COLO829 (cell line): Measurements from ENCODE around the gene SLC16A3.
A peak's percentile ranks its signal among the peaks of the same experiment; 100 is the strongest.

ENCODE experiments used
- DNase-seq: peaks from one replicate; pipeline ENCODE4 v3.0.0; 2012; ENCODE audit warnings: low spot score

SLC16A3 gene

GRCh38 chr17:82269138-82269881 lies 40.5 kb downstream of the SLC16A3 start:
- DNase-seq, result no peak

DNA sequence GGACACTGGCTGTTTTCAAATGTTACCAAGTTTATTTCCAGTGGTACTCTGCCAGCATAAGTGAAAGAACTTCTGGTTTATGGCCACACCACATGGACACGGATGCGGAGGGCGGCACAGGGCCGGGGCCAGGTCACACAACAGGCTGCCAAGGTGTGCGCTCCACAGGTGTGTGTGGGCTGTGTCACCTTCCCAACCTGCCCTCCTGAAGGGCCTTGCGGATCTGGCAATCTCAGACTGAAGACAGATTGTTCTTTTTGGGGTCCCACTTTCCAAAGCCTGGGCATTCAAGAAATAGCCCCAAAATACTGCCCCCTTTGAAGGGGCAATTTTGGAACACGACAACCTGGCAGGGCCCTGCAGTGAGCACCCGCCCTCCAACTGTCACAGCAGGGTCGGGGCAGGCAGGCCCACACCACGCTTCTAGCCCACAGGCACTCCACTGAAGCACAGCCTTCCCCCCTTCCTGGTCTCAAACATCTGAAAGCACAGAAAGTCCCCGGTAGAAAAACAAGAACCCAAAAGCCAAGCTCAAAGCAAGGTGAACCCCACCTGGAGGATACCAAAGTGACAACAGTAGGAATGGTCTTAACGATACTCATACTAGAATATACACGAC lies 41.1 kb downstream of the SLC16A3 start:
- no peak for DNase-seq

DNA sequence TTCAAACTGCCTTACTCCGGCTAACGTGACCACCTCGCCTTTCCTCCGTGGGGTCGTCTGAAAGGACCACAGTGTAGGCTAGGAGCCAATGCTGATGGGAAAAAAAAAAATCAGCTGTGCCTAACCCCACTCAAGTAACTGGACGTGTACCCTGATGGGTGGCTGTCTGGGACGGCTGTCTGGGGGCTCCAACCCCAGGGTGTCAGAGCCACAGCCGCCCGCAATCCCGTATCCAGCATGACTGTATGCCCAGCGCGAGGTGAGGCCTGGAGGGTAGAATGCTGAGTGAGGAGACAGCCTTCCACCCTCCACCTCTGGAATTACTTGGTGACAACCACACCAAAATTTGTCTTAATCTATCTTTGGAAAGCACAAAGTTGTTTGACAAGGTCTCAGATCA lies 41.8 kb downstream of the SLC16A3 start:
- no peak for DNase-seq

DNA sequence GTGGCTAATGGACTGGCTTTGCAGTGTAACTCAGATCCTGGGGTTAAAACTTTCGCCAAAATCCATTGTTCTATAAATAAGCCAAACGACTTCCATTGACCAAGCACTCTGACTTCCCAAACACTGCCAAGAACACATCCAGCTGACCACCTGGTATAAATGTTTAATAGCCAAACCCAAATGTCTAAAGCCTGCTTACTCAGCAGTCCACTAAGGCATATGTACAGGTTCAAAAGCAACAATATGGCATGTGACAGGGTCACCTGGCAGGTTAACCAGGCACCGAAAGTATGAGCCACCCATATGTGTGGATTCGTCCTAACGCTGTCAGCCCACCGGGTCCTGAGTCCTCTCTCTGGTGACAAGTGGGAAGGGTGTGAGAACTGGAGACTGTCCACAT lies 42.6 kb downstream of the SLC16A3 start:
- no peak for DNase-seq

- no peak for DNase-seq
Observed at GRCh38 chr17:82272495-82273326, 43.9 kb downstream of the SLC16A3 start.

DNA sequence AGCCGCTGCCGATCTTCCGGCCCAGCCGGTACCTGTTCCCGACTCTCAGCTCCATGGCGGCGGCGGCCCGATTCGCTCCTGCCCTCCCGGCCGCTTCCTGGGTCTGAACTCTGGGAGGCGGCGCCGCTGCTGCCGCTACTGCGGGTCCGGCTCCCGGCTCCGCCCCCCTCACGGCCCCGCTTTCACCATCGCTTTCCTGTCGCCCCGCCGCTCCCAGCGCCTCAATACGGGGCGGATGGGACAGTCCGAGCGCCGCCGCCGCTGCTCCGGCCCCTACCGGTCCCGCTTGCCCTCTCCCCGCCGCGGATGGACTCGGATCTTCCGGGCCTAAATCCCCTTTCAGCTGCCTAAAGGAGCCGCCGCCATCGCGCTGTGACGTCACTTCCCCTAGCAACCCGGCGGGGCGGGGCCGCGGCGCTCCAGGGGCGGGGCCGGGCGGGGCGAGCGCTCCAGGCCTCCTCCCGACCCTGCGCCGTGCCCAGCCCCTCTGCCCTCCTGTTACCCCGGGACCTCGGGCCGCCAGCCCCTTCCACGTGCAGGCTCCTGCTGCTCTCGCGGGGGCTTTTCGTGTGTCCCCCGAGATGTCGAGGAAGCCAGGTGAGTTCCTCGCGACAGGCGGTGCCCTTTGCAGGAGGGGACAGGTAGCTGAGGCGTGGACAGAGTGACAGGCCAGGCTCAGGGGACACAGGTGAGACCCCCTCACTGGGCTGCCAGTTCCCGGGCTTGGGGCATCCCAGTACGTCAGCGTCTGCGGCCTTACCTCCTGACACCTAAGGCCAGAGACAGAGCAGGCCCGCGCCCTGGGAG lies 44.7 kb downstream of the SLC16A3 start, which contains the start of gene CSNK1D:
TSS of gene CSNK1D (minus strand) at position 374 of the 807 bp plus-strand sequence. CDS start at position 55, 319 bp downstream.
- peak; percentile 91 for DNase-seq

- DNase-seq, result no peak
Observed at GRCh38 chr17:82274134-82275020, 45.5 kb downstream of the SLC16A3 start.

DNA sequence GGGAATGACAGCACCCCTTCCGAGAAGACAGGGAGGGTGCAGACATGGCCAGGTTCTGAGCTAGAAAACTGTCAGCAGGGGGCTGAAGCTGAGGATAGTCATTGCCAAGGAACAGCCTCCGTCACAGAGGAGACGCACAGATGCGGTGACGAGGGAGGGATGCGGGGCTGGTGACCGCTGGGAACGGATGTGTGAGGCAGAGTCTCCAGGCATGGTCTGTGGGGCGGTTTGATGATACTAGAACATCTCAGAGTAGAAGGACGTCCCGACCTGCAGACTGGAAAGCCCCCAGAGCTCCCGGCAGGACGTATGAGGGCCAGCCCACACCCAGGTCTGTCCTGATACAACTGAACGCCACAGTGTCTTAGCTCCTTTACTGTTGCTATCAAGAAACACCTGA lies 46.5 kb downstream of the SLC16A3 start:
- DNase-seq, result no peak

- no peak for DNase-seq
Observed at GRCh38 chr17:82276938-82277337, 48.1 kb downstream of the SLC16A3 start.

- no peak for DNase-seq
Observed at GRCh38 chr17:82277851-82278250, 49.0 kb downstream of the SLC16A3 start.

DNA sequence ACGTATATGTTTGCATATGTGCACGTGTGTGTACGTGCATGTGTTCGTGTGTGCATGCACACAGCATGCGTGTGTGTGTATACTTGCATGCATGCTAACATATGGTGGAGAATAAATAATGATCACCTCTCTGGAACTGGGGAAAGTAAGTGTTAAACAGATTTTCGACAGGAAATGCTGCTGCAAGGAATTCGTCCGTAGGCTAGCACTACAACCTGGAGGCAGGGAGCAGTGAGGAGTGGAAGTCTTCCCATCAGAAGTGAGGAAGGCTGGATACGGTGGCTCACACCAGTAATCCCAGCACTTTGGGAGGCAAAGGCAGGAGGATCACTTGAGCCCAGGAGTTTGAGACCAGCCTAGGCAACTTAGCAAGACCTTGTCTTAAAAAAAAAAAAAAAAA lies 49.5 kb downstream of the SLC16A3 start:
- no peak for DNase-seq

- no peak for DNase-seq
Observed at GRCh38 chr17:82278786-82279391, 50.0 kb downstream of the SLC16A3 start.

DNA sequence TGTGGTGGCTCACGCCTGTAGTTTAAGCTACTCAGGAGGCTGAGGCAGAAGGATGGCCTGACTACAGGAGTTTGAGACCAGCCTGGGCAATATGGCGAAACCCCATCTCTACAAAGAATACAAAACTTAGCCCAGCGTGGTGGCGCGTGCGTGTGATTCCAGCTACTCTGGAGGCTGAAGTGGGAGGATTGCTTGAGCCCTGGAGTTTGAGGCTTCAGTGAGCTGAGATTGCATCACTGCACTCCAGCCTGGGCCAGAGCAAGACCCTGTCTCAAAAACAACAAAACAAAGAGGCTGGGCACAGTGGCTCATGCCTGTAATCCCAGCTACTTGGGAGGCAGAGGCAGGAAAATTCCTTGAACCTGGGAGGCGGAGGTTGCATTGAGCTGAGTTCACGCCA lies 51.7 kb downstream of the SLC16A3 start:
- no peak for DNase-seq

GRCh38 chr17:82281076-82281475 lies 52.2 kb downstream of the SLC16A3 start:
- DNase-seq, result no peak

DNA sequence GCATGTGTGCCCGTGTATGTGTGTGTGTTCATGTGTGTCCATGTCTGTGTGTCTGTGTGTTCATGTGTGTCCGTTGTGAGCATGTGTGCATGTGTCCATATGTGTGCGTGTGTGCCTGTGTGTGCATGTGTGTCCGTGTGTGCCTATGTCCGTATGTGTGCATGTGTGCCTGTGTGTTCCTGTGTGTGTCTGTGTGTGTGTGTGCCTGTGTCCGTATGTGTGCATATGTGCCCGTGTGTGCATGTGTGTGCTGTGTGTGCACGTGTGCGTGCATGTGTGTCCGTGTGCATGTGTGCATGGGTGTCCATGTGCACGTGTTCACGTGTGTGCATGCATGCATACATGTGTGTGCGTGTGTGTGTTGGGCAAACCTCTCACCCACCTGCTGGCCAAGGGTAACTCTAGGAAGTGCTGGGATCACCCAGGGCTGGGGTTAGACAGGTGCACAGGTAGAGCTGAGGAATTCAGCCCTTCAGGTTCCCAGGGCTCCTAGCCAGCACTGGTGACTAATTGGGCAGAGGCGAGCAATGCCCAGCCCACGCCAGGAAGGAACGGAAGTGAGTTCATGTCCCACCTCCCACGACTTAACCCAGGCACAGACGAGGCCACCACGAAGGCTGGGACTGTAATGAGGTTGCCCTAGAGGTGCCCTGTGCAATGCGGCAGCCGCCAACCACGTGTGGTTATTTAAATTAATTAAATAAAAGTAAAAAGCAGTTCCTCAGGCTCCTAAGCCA lies 52.8 kb downstream of the SLC16A3 start:
- no peak for DNase-seq

- DNase-seq, result no peak
Observed at GRCh38 chr17:82282239-82283207, 53.7 kb downstream of the SLC16A3 start.

- DNase-seq, result no peak
Observed at GRCh38 chr17:82283208-82283749, 54.4 kb downstream of the SLC16A3 start.

GRCh38 chr17:82285141-82285540 lies 56.3 kb downstream of the SLC16A3 start:
- no peak for DNase-seq
